ENCODE results near the gene CCDC24. TPM values are rescaled to one million over a fixed set of nuclear protein-coding genes. Genes with fewer than 3 reads are reported as not detected.
A peak's percentile ranks its signal among the peaks of the same experiment; 100 is the strongest.

Gene CCDC24
- total and polyA plus RNA-seq, 2 of the 13 experiments (the other 11 are each of a cell fraction or from before 2014, with no cell fraction given) = 1.4 to 2.9 TPM

DNA sequence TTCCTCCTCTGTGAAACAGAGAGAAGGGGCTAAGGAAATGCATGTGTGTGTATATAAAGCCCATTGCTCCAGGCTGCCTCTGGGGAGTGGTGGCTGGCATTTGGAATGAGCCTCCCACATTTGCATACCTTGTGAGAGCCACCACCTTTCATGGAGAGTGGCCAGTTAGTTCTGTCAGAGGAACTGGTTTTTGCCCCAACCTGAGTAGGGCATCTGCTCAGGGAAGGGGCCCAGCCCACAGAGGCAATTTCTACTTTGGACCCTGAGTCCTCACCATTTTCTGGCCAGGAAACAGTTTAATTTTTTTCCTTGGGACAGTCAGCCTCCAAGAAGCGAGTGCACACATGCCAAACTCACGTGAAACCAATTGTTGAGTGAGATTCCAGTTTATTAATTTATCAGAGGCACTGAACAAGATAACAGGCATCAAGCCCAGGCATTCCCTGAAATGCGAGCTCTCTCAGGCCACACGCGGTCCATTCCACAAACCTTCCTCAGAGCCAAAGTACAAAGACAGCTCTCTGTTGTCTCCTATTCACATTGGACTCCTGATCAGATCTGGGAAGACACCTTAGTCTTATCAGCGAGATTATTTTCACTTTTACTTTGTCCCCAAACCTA lies 40.9 kb downstream of the CCDC24 start (continued):
- TF ChIP-seq, protein P1, sequence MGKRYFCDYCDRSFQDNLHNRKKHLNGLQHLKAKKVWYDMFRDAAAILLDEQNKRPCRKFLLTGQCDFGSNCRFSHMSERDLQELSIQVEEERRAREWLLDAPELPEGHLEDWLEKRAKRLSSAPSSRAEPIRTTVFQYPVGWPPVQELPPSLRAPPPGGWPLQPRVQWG (CRISPR knock-in tag; IDR thresholded peaks at IDR 0.05; ENCODE audit: borderline replicate concordance, low read depth) = no peak
- TF ChIP-seq, protein P2, sequence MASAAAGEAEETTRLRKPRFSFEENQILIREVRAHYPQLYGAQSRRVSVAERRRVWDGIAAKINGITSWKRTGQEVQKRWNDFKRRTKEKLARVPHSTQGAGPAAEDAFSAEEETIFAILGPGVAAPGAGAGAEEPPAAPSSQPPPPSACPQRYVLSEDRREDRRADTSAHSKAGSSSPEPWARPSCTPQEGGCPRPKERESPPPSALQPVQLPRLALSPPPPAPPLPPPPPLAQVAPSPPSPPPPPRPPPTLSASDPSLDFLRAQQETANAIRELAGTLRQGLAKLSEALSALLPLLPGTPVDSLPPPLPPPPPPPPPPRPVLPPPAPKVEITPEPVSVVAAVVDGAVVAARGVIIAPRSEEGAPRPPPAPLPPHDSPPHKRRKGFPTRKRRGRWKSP (CRISPR knock-in tag; IDR thresholded peaks at IDR 0.05) = 0 out of 2 replicates have a peak, but pooled peaks have one; percentile 23
- 0 out of 2 replicates have a peak, but pooled peaks have one; percentile 42 for TF ChIP-seq SSRP1 (CRISPR knock-in tag; IDR thresholded peaks at IDR 0.05)
- no peak for TF ChIP-seq ETV6 (CRISPR knock-in tag; conservative IDR thresholded peaks at IDR 0.05)
- TF ChIP-seq NFYB (CRISPR knock-in tag; IDR thresholded peaks at IDR 0.05) = no peak
- TF ChIP-seq ZNF430 (CRISPR knock-in tag; IDR thresholded peaks at IDR 0.05) = no peak
- no peak for TF ChIP-seq KDM2A (CRISPR knock-in tag; IDR thresholded peaks at IDR 0.05; ENCODE audit: borderline replicate concordance, low read depth)
- no peak for TF ChIP-seq MYNN (CRISPR knock-in tag; IDR thresholded peaks at IDR 0.05; ENCODE audit: low read depth)
- 0 out of 2 replicates have a peak, but pooled peaks have one; percentile 33 for TF ChIP-seq ZNF878 (CRISPR knock-in tag; IDR thresholded peaks at IDR 0.05)
- TF ChIP-seq KLF13 (CRISPR knock-in tag; IDR thresholded peaks at IDR 0.05) = no peak
- TF ChIP-seq, protein P3, sequence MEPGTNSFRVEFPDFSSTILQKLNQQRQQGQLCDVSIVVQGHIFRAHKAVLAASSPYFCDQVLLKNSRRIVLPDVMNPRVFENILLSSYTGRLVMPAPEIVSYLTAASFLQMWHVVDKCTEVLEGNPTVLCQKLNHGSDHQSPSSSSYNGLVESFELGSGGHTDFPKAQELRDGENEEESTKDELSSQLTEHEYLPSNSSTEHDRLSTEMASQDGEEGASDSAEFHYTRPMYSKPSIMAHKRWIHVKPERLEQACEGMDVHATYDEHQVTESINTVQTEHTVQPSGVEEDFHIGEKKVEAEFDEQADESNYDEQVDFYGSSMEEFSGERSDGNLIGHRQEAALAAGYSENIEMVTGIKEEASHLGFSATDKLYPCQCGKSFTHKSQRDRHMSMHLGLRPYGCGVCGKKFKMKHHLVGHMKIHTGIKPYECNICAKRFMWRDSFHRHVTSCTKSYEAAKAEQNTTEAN (CRISPR knock-in tag; conservative IDR thresholded peaks at IDR 0.05) = no peak
- TF ChIP-seq ZNF441 (CRISPR knock-in tag; IDR thresholded peaks at IDR 0.05; ENCODE audit: borderline replicate concordance) = no peak
- TF ChIP-seq TEAD3 (CRISPR knock-in tag; optimal IDR thresholded peaks at IDR 0.05; ENCODE audit: borderline replicate concordance) = peak; percentile 3
- TF ChIP-seq, protein P4, sequence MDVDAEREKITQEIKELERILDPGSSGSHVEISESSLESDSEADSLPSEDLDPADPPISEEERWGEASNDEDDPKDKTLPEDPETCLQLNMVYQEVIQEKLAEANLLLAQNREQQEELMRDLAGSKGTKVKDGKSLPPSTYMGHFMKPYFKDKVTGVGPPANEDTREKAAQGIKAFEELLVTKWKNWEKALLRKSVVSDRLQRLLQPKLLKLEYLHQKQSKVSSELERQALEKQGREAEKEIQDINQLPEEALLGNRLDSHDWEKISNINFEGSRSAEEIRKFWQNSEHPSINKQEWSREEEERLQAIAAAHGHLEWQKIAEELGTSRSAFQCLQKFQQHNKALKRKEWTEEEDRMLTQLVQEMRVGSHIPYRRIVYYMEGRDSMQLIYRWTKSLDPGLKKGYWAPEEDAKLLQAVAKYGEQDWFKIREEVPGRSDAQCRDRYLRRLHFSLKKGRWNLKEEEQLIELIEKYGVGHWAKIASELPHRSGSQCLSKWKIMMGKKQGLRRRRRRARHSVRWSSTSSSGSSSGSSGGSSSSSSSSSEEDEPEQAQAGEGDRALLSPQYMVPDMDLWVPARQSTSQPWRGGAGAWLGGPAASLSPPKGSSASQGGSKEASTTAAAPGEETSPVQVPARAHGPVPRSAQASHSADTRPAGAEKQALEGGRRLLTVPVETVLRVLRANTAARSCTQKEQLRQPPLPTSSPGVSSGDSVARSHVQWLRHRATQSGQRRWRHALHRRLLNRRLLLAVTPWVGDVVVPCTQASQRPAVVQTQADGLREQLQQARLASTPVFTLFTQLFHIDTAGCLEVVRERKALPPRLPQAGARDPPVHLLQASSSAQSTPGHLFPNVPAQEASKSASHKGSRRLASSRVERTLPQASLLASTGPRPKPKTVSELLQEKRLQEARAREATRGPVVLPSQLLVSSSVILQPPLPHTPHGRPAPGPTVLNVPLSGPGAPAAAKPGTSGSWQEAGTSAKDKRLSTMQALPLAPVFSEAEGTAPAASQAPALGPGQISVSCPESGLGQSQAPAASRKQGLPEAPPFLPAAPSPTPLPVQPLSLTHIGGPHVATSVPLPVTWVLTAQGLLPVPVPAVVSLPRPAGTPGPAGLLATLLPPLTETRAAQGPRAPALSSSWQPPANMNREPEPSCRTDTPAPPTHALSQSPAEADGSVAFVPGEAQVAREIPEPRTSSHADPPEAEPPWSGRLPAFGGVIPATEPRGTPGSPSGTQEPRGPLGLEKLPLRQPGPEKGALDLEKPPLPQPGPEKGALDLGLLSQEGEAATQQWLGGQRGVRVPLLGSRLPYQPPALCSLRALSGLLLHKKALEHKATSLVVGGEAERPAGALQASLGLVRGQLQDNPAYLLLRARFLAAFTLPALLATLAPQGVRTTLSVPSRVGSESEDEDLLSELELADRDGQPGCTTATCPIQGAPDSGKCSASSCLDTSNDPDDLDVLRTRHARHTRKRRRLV (CRISPR knock-in tag; IDR thresholded peaks at IDR 0.05) = no peak
- no peak for TF ChIP-seq ARID2 (CRISPR knock-in tag; IDR thresholded peaks at IDR 0.05; ENCODE audit: borderline replicate concordance)

Data from HepG2 (cell line).